Parathyroid adenoma (tissue), 2 donors: ENCODE results near the gene HNRNPLL.

Source experiments
- H2AFZ ChIP-seq: fragments of 300-600 bp; sonication (generic); one replicate; pipeline ENCODE4 v1.7.0; 2017; ENCODE audit warnings: antibody characterized with exemption, mild to moderate bottlenecking
- H3K27ac ChIP-seq: fragments of 300-600 bp; sonication (generic); one replicate; pipeline ENCODE4 v1.7.0; 2017
- H3K27me3 ChIP-seq: fragments of 300-600 bp; sonication (generic); one replicate; pipeline ENCODE4 v1.7.0; 2017; ENCODE audit warnings: low read length; ENCODE audit not compliant: control insufficient read depth, insufficient read depth
- H3K36me3 ChIP-seq: fragments of 300-600 bp; sonication (generic); one replicate; pipeline ENCODE4 v1.7.0; 2017; ENCODE audit warnings: low read length; ENCODE audit not compliant: control insufficient read depth, insufficient read depth
- H3K4me1 ChIP-seq: fragments of 300-600 bp; sonication (generic); one replicate; pipeline ENCODE4 v1.7.0; 2017; ENCODE audit warnings: control low read depth
- H3K4me2 ChIP-seq: fragments of 300-600 bp; sonication (generic); one replicate; pipeline ENCODE4 v1.7.0; 2017; ENCODE audit warnings: low read length
- H3K4me3 ChIP-seq: fragments of 300-600 bp; sonication (generic); one replicate; pipeline ENCODE4 v1.7.0; 2017; ENCODE audit warnings: low read depth, low read length
- H3K79me2 ChIP-seq: fragments of 300-600 bp; sonication (generic); one replicate; pipeline ENCODE4 v1.7.0; 2017; ENCODE audit warnings: control low read depth
- H3K9ac ChIP-seq: fragments of 300-600 bp; sonication (generic); one replicate; pipeline ENCODE4 v1.7.0; 2017; ENCODE audit warnings: mild to moderate bottlenecking
- H3K9me3 ChIP-seq: fragments of 300-600 bp; sonication (generic); one replicate; pipeline ENCODE4 v1.7.0; 2017; ENCODE audit warnings: low read length; ENCODE audit not compliant: control insufficient read depth
- CTCF ChIP-seq: fragments of 300-600 bp; sonication (generic); IDR thresholded peaks from one replicate; pipeline ENCODE4 v1.7.0; 2017; ENCODE audit warnings: antibody characterized with exemption, mild to moderate bottlenecking
- donor health status: primary hyperparathyroidism.

The HNRNPLL gene

GRCh38 chr2:38603402-38604290, 918 bp upstream of the HNRNPLL start:
- H3K27ac ChIP-seq = peak overlapping the region; percentile 90
- peak; percentile 93 for TF ChIP-seq CTCF

GRCh38 chr2:38602136-38602731, 494 bp downstream of the HNRNPLL start:
- peak overlapping the region; percentile 95 for H2AFZ ChIP-seq
- TF ChIP-seq CTCF = no peak
- H3K27ac ChIP-seq = peak overlapping the region; percentile 90
- H3K4me3 ChIP-seq = peak overlapping the region; percentile 74
- no peaks in the 10 kb centered on the region for H3K27me3 ChIP-seq
- peaks cover 24% of the 10 kb centered on the region for H3K79me2 ChIP-seq
- H3K4me2 ChIP-seq = peak overlapping the region; percentile 68
- H3K9ac ChIP-seq = peak overlapping the region; percentile 75
- H3K9me3 ChIP-seq = no peaks in the 10 kb centered on the region
- no peaks in the 10 kb centered on the region for H3K36me3 ChIP-seq
- peaks cover 17% of the 10 kb centered on the region for H3K4me1 ChIP-seq

More at GRCh38 chr2:38603402-38604290, 918 bp upstream of the HNRNPLL start:
- Histone ChIP-seq H2AFZ (peak overlapping the region; percentile 95), H3K9ac (no peak overlapping the region), H3K4me1 (peaks cover 11% of the 10 kb centered on the region), H3K4me3 (peak overlapping the region; percentile 74), H3K36me3 (no peaks in the 10 kb centered on the region), H3K4me2 (peak overlapping the region; percentile 68), H3K79me2 (peaks cover 15% of the 10 kb centered on the region), H3K9me3 (no peaks in the 10 kb centered on the region), H3K27me3 (no peaks in the 10 kb centered on the region)

- H3K27ac ChIP-seq = peak overlapping the region; percentile 90
Observed at GRCh38 chr2:38601463-38602135, 1.1 kb downstream of the HNRNPLL start.

GRCh38 chr2:38600921-38601455, 1.7 kb downstream of the HNRNPLL start:
- no peaks in the 10 kb centered on the region for H3K9me3 ChIP-seq
- H3K36me3 ChIP-seq = no peaks in the 10 kb centered on the region
- no peak overlapping the region for H3K9ac ChIP-seq
- peaks cover 34% of the 10 kb centered on the region for H3K79me2 ChIP-seq
- no peak for TF ChIP-seq CTCF
- H2AFZ ChIP-seq = no peak overlapping the region
- peak overlapping the region; percentile 68 for H3K4me2 ChIP-seq
- no peaks in the 10 kb centered on the region for H3K27me3 ChIP-seq
- H3K4me1 ChIP-seq = peaks cover 17% of the 10 kb centered on the region
- peak overlapping the region; percentile 74 for H3K4me3 ChIP-seq
- peak overlapping the region; percentile 90 for H3K27ac ChIP-seq

More at GRCh38 chr2:38601463-38602135, 1.1 kb downstream of the HNRNPLL start:
- peak overlapping the region; percentile 95 for H2AFZ ChIP-seq
- H3K9me3 ChIP-seq = no peaks in the 10 kb centered on the region
- H3K27me3 ChIP-seq = no peaks in the 10 kb centered on the region
- H3K9ac ChIP-seq = peak overlapping the region; percentile 75
- H3K4me2 ChIP-seq = peak overlapping the region; percentile 68
- peaks cover 30% of the 10 kb centered on the region for H3K79me2 ChIP-seq
- TF ChIP-seq CTCF = no peak
- H3K4me3 ChIP-seq = peak overlapping the region; percentile 74
- H3K4me1 ChIP-seq = peaks cover 17% of the 10 kb centered on the region
- no peaks in the 10 kb centered on the region for H3K36me3 ChIP-seq
